Activated CD8-positive, alpha-beta T cell treated with anti-CD3 and anti-CD28 coated beads for 36 hours (primary cell): ENCODE results near the gene TSPO2. TPM values are rescaled to one million over a fixed set of nuclear protein-coding genes. Genes with fewer than 3 reads are reported as not detected.
"Not testable (repeated sequence)": the region's sequence is repeated elsewhere in the genome, so short reads cannot be mapped to it uniquely, and the experiment has no call there.

Experiments
- ATAC-seq: fragments of 200-7000 bp; cut with Tn5 transposase; one replicate; pipeline ENCODE4 v1.10.0; 2021; ENCODE audit warnings: mild to moderate bottlenecking, moderate library complexity
- CTCF ChIA-PET: fragments of 350-600 bp; sonication (Branson Sonifier 250); formaldehyde crosslinking; loops from one replicate; lab custom pipeline; 2021; ENCODE audit warnings: antibody characterized with exemption; lab: Charles Lee
- POLR2A ChIA-PET: fragments of 350-600 bp; sonication (Branson Sonifier 250); formaldehyde crosslinking; loops from one replicate; lab custom pipeline; 2021; ENCODE audit warnings: antibody characterized with exemption; lab: Charles Lee
- DNase-seq: peaks from one replicate; pipeline ENCODE4 v3.0.0-alpha.2; 2020
- H3K27ac Mint-ChIP-seq: one replicate; pipeline ENCODE4 v1.8.0; 2021; ENCODE audit warnings: mild to moderate bottlenecking, mixed read lengths
- H3K27me3 Mint-ChIP-seq: one replicate; pipeline ENCODE4 v1.8.0; 2021; ENCODE audit warnings: mixed read lengths
- H3K36me3 Mint-ChIP-seq: one replicate; pipeline ENCODE4 v1.8.0; 2021; ENCODE audit warnings: low read depth, mixed read lengths
- H3K4me1 Mint-ChIP-seq: one replicate; pipeline ENCODE4 v1.8.0; 2021; ENCODE audit warnings: low read depth, mixed read lengths
- H3K4me3 Mint-ChIP-seq: one replicate; pipeline ENCODE4 v1.8.0; 2021; ENCODE audit warnings: mild to moderate bottlenecking, moderate library complexity, mixed read lengths
- H3K9me3 Mint-ChIP-seq: one replicate; pipeline ENCODE4 v1.8.0; 2021; ENCODE audit warnings: mixed read lengths
- intact Hi-C: fragments of 100-400 bp; cut with micrococcal nuclease; formaldehyde crosslinking; loops from one replicate; pipeline ENCODE4 v1.10.0; 2022
- total RNA-seq, 2 experiments: library from RNA; stranded (reverse); gene quantifications; one replicate each; pipeline ENCODE4 v1.2.3, GENCODE V29; 2021
- TF ChIP-seq, protein P1 (sequence below): fragments of 200-600 bp; IDR thresholded peaks from one replicate; pipeline ENCODE4 v1.8.0; 2022; ENCODE audit warnings: antibody characterized with exemption, mild to moderate bottlenecking

The TSPO2 gene
- total RNA-seq, 2 experiments from 2014 or later: not detected

GRCh38 chr6:41008011-41008410, 34.3 kb upstream of the TSPO2 start:
- ChIA-PET CTCF (interaction anchor here (1.0 to 2.3 kb wide), 3 partner anchors 18 to 34 kb away, joined by 3 to 10 read pairs (median 3); partner anchors contain the start of gene TSPO2), POLR2A (no interaction called here)
- TF ChIP-seq, protein P1, sequence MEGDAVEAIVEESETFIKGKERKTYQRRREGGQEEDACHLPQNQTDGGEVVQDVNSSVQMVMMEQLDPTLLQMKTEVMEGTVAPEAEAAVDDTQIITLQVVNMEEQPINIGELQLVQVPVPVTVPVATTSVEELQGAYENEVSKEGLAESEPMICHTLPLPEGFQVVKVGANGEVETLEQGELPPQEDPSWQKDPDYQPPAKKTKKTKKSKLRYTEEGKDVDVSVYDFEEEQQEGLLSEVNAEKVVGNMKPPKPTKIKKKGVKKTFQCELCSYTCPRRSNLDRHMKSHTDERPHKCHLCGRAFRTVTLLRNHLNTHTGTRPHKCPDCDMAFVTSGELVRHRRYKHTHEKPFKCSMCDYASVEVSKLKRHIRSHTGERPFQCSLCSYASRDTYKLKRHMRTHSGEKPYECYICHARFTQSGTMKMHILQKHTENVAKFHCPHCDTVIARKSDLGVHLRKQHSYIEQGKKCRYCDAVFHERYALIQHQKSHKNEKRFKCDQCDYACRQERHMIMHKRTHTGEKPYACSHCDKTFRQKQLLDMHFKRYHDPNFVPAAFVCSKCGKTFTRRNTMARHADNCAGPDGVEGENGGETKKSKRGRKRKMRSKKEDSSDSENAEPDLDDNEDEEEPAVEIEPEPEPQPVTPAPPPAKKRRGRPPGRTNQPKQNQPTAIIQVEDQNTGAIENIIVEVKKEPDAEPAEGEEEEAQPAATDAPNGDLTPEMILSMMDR: no peak
- Mint-ChIP-seq H3K27me3 (peaks cover 2% of the 10 kb centered on the region), H3K9me3 (no peaks in the 10 kb centered on the region), H3K4me3 (no peak overlapping the region), H3K4me1 (no peaks in the 10 kb centered on the region), H3K27ac (no peak overlapping the region), H3K36me3 (no peaks in the 10 kb centered on the region)
- ATAC-seq: no peak
- intact Hi-C loops: no loop called here
- no peak for DNase-seq

DNA sequence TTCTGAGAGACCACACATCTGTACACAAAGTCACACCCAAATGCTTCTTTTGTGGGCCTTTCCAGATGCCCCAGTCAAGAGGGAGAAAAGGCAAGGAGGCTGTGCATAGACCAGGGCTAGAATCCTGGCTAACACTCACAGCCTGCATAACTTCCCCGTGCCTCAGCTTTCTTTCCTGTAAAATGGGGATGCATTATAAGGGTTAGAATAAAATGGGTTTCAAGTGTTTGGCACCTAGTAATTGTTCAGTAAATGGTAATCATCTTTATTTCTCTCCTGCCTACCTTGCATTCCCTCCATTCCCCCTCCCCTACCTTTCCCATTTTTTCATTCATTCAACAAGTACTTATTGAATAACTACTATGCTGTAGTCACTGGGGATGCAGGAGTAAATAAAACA, 32.6 kb upstream of the TSPO2 start:
- CTCF ChIA-PET: interaction anchor here (0.8 to 2.3 kb wide), 5 partner anchors 8 to 20 kb away, joined by 3 to 10 read pairs (median 4); no protein-coding TSS in a partner anchor
- Mint-ChIP-seq H3K9me3 (no peaks in the 10 kb centered on the region), H3K4me3 (no peak overlapping the region), H3K27ac (no peak overlapping the region), H3K27me3 (peaks cover 2% of the 10 kb centered on the region), H3K36me3 (no peaks in the 10 kb centered on the region), H3K4me1 (no peaks in the 10 kb centered on the region)
- TF ChIP-seq, protein P1: no peak
- DNase-seq: no peak
- POLR2A ChIA-PET: no interaction called here
- intact Hi-C loops: no loop called here
- no peak for ATAC-seq

- DNase-seq (no peak), ATAC-seq (no peak)
- intact Hi-C loops: no loop called here
- Mint-ChIP-seq H3K27ac (no peak overlapping the region), H3K4me1 (no peaks in the 10 kb centered on the region), H3K36me3 (no peaks in the 10 kb centered on the region), H3K4me3 (no peak overlapping the region), H3K9me3 (no peaks in the 10 kb centered on the region), H3K27me3 (no peaks in the 10 kb centered on the region)
- TF ChIP-seq, protein P1: no peak
- ChIA-PET POLR2A (no interaction called here), CTCF (interaction anchor here (1.5 to 3.7 kb wide), 2 partner anchors 15 to 16 kb away, joined by 3 to 23 read pairs; no protein-coding TSS in a partner anchor)
Measured at GRCh38 chr6:41011673-41012072, 30.6 kb upstream of the TSPO2 start.

DNA sequence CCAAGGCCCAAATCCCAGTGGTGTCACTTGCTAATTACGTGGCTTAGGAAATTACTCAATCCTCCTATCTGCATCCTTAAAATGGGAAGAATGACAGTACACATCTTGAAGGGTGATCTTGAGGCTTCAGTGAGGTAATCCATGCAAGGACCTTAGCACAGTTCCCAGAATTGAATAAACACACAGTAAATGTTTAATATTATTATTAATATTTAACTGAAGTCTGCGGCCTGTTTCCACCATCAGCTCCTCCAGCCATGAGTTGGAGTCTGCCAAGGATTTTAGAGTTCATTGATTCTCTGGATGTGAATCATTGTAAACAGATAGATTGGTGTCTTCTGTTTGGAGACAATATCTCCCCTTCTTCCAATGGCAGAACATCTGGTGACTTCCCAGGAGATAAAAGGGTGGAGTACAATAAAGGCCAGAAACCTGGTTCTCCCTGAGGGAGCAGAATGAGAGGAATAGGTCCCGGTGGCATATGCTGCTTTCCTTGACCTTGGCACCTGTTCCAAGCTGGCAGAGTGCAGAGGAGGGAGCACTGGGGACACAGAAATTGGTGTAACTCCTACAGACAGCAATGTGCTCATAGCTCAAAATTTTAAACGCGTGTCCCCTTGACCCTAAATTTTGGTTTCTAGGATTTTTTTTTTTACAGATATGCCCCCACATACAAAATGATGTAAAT, 28.7 kb upstream of the TSPO2 start:
- TF ChIP-seq, protein P1: no peak
- H3K4me1 Mint-ChIP-seq: no peaks in the 10 kb centered on the region
- H3K27ac Mint-ChIP-seq: no peak overlapping the region
- no peak overlapping the region for H3K4me3 Mint-ChIP-seq
- H3K36me3 Mint-ChIP-seq: no peaks in the 10 kb centered on the region
- DNase-seq: no peak
- no peak for ATAC-seq
- no peaks in the 10 kb centered on the region for H3K9me3 Mint-ChIP-seq
- ChIA-PET POLR2A (no interaction called here), CTCF (interaction anchor here (0.7 to 3.7 kb wide), 4 partner anchors 14 to 1783 kb away, joined by 3 to 23 read pairs (median 4); partner anchors contain the start of gene UNC5CL)
- intact Hi-C loops: no loop called here
- H3K27me3 Mint-ChIP-seq: no peaks in the 10 kb centered on the region

- Mint-ChIP-seq H3K9me3 (no peaks in the 10 kb centered on the region), H3K4me1 (no peaks in the 10 kb centered on the region), H3K27ac (no peak overlapping the region), H3K36me3 (no peaks in the 10 kb centered on the region), H3K27me3 (no peaks in the 10 kb centered on the region), H3K4me3 (no peak overlapping the region)
- DNase-seq (no peak), ATAC-seq (no peak)
- intact Hi-C loops: no loop called here
- TF ChIP-seq, protein P1: no peak
- CTCF ChIA-PET: interaction anchor here (0.9 to 3.7 kb wide), 3 partner anchors 13 to 25 kb away, joined by 3 to 23 read pairs (median 4); partner anchors contain the start of gene UNC5CL
- POLR2A ChIA-PET: interaction anchor here (1.0 kb wide), 1 partner anchor 49 kb away, joined by 3 read pairs; no protein-coding TSS in a partner anchor
Measured at GRCh38 chr6:41014780-41015179, 27.5 kb upstream of the TSPO2 start.

DNA sequence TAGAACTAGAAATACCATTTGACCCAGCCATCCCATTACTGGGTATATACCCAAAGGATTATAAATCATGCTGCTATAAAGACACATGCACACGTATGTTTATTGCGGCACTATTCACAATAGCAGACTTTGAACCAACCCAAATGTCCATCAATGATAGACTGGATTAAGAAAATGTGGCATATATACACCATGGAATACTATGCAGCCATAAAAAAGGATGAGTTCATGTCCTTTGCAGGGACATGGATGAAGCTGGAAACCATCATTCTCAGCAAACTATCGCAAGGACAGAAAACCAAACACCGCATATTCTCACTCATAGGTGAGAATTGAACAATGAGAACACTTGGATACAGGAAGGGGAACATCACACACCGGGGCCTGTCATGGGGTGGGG, 26.4 kb upstream of the TSPO2 start:
- not testable (repeated sequence) for H3K4me3 Mint-ChIP-seq

More for the DNA sequence above, 26.4 kb upstream of the TSPO2 start:
- H3K4me1 Mint-ChIP-seq, H3K27me3 Mint-ChIP-seq, ATAC-seq, intact Hi-C loops, POLR2A ChIA-PET, H3K9me3 Mint-ChIP-seq, H3K36me3 Mint-ChIP-seq, H3K27ac Mint-ChIP-seq, DNase-seq: not testable (repeated sequence)
- CTCF ChIA-PET: interaction anchor here (0.9 kb wide), 1 partner anchor 18 kb away, joined by 3 read pairs; no protein-coding TSS in a partner anchor
